IPS DF 4.7 (cell line): Measurements from ENCODE around the gene KHNYN.
A peak's percentile ranks its signal among the peaks of the same experiment; 100 is the strongest.
"Not testable (repeated sequence)": the region's sequence is repeated elsewhere in the genome, so short reads cannot be mapped to it uniquely, and the experiment has no call there.

Source experiments
- DNase-seq: peaks from one replicate; pipeline ENCODE4 v3.0.0-alpha.2; 2013; ENCODE audit warnings: low spot score; ENCODE audit errors: extremely low read depth

KHNYN gene

GRCh38 chr14:24465805-24466204 is 36.1 kb downstream of the KHNYN start:
- DNase-seq, result no peak

- DNase-seq, result not testable (repeated sequence)
Observed at GRCh38 chr14:24470450-24470849, 40.7 kb downstream of the KHNYN start.

GRCh38 chr14:24473211-24473610 is 43.5 kb downstream of the KHNYN start:
- DNase-seq, result no peak

GRCh38 chr14:24475261-24475660 is 45.5 kb downstream of the KHNYN start:
- DNase-seq, result no peak

GRCh38 chr14:24479999-24480398 is 50.2 kb downstream of the KHNYN start:
- DNase-seq, result not testable (repeated sequence)

- DNase-seq, result peak; percentile 38
Observed at GRCh38 chr14:24481622-24482324, 52.0 kb downstream of the KHNYN start.

- not testable (repeated sequence) for DNase-seq
Observed at GRCh38 chr14:24482699-24483303, 53.0 kb downstream of the KHNYN start.

GRCh38 chr14:24483604-24484252 is 54.0 kb downstream of the KHNYN start:
- DNase-seq, result no peak
